GM18519 (cell line): ENCODE results near the gene TMEM43.
"Not testable (repeated sequence)": the region's sequence is repeated elsewhere in the genome, so short reads cannot be mapped to it uniquely, and the experiment has no call there.

Source experiments
- ATAC-seq: cut with Tn5 transposase; IDR thresholded peaks from one replicate; pipeline ENCODE4 v1.9.1; 2021; ENCODE audit warnings: mild to moderate bottlenecking, moderate library complexity; ENCODE audit not compliant: unreplicated experiment, low FRiP score

Gene TMEM43, protein sequence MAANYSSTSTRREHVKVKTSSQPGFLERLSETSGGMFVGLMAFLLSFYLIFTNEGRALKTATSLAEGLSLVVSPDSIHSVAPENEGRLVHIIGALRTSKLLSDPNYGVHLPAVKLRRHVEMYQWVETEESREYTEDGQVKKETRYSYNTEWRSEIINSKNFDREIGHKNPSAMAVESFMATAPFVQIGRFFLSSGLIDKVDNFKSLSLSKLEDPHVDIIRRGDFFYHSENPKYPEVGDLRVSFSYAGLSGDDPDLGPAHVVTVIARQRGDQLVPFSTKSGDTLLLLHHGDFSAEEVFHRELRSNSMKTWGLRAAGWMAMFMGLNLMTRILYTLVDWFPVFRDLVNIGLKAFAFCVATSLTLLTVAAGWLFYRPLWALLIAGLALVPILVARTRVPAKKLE

DNA sequence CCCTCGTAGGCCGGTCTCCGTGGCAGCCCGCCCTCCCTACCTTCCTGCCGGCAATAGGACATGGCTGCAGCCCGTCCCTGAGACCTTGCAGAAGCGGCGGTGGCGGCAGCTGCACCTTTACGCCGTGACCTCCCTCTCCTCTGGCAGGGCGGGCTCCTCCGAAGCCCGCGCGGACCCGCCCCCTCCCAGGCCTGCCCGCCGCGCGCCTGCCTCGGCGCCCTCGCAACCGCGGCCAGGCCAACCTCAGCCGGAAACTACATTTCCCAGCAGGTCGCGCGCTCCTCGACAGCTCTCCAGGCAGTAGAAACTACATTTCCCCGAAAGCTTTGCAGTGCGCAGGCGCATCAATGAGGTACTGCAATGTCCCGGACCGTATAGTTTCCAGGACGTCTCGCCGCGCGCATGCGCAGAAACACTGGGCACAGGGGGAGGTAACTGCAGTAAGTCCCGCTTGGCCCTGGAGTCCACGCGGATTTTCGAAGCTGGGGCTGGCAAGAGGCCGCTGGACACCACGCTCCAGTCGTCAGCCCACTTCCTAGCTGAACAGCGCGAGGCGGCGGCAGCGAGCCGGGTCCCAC, at the start of gene TMEM43, which contains the start of gene CHCHD4:
TMEM43 (plus strand) TSS at position 438 of the 578 bp plus-strand sequence. CDS start 142 bp downstream, outside the sequence.
CHCHD4 (minus strand) TSS at position 256 of the 578 bp plus-strand sequence; CDS start at position 62, 194 bp downstream.
- peak; percentile 88 for ATAC-seq

DNA sequence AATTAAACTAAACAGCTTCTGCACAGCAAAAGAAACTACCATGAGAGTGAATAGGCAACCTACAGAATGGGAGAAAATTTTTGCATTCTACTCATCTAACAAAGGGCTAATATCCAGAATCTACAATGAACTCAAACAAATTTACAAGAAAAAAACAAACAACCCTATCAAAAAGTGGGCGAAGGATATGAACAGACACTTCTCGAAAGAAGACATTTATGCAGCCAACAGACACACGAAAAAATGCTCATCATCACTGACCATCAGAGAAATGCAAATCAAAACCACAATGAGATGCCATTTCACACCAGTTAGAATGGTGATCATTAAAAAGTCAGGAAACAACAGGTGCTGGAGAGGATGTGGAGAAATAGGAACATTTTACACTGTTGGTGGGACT, 49.6 kb upstream of the TMEM43 start:
- not testable (repeated sequence) for ATAC-seq

DNA sequence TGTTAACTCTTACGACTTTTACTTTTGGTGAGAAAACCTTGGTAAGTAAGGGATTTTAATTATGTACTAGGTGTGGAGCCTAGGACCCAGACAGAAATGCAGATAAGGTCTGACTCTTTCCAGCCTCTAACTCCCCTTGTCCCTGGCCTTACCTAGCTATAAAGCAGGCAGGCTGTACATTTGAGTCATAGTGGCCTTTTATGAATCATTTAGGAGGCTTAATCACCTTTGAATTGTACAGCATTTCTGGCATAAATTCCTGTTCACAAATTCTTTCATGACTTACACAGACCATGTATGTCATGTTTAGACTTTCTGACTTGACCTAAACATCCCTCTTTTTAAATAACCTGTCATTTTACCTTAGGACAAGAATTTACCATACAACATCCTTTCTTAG, 47.5 kb upstream of the TMEM43 start:
- ATAC-seq, result no peak

DNA sequence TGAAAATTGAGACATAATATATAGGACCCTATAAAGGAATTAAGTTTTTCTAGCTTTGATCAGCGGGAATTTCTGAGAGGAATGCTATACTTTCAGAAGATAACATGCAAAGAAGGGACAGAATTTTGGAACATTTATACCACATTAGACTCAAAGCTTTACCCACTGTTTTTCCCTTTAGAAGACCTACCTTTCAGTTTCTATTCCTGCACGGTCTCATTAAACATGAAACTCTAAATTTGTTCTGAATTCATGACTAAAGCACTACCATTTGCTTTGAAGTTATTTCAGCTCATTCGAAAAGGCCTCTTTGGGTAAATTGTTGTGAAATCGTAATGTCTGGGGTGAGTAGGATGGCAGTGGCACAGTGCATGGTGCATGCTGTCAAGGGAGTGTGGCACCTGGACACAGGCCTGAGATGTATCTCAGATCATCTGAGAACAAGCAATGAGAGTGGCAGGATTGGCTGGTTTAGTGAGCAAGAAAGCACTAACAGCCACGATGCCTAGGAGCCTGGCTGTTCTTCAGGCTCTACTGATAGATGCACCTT, 42.7 kb upstream of the TMEM43 start:
- ATAC-seq, result no peak

DNA sequence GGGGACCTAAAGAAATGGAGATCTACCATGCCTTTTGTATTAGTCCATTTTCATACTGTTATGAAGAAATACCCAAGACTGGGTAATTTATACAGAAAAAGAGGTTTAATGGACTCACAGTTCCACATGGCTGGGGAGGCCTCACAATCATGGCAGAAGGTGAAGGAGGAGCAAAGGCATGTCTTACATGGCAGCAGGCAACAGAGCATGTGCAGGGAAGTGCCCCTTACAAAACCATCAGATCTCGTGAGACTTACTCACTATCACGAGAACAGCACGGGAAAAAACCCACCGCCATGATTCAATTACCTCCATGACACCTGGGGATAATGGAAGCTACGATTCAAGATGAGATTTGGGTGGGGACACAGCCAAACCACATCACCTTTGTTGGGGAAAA, 37.4 kb upstream of the TMEM43 start:
- not testable (repeated sequence) for ATAC-seq

DNA sequence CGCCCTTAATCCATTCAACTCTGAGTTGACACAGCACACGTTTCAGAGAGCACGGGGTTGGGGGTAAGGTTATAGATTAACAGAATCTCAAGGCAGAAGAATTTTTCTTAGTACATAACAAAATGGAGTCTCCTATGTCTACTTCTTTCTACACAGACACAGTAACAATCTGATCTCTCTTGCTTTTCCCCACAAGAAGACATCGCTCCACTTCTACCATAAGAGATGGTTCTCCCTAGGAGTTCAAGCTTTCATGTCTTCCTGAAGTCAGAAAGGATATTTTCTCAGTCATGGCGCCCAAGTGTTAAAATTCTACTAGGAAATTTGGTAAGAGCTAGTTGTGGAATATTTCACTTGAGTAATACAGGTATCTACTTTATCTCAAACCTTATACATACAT, 32.9 kb upstream of the TMEM43 start:
- ATAC-seq, result not testable (repeated sequence)

DNA sequence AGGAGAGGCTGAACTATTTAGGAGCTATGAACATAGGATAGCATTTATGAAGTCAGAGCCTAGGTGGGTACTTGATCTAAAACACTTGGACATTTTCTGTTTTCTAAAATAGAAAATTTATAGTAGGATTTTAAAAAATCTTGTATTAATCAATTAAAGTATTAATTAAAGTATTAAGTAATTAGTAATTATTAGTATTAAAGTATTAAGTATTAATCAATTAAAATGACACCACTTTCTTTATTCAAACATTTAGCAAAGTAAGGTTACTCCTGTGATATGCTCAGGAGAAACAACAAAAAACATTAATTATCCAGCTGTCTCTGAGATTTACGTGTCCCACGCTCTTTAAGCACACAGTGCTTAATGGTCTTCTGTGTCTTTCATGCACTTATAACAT, 32.4 kb upstream of the TMEM43 start:
- no peak for ATAC-seq

DNA sequence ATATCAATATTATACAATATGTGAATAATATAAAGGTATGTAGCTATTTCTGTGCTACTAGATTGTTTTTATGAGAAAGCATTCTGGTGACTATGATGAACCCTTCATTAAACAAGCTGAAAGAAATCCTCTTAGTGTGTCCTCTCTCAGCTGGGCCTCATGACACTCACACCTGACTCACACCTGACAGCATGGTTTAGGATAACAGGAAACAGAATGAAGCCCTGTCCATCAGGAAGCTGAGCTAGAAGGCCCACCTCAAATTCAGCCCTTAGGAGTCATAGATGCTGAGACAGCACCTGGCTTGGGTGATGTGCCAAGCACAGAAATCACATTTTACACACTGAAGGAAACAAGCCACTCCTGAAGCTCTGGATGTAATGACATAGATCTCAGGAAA, 31.0 kb upstream of the TMEM43 start:
- ATAC-seq, result no peak

DNA sequence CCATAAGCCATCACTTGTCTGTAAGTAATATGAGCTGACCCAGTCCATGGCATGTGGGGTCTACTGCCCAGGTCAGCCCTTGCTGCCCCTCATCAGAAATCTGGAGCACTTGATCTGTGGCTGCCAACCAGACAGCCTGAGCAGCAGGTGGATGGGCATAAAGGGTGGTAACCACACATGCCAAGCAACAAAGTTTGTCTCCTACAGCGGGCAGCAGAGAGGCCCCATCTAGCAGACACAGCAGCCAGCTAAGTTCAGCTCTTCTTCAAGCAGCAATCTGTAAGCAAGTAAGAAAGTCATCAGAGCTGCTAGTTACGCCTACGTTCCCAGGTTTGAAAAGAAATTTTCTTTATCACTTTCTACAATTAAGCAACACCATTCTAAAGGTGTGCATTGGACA, 28.1 kb upstream of the TMEM43 start:
- no peak for ATAC-seq

DNA sequence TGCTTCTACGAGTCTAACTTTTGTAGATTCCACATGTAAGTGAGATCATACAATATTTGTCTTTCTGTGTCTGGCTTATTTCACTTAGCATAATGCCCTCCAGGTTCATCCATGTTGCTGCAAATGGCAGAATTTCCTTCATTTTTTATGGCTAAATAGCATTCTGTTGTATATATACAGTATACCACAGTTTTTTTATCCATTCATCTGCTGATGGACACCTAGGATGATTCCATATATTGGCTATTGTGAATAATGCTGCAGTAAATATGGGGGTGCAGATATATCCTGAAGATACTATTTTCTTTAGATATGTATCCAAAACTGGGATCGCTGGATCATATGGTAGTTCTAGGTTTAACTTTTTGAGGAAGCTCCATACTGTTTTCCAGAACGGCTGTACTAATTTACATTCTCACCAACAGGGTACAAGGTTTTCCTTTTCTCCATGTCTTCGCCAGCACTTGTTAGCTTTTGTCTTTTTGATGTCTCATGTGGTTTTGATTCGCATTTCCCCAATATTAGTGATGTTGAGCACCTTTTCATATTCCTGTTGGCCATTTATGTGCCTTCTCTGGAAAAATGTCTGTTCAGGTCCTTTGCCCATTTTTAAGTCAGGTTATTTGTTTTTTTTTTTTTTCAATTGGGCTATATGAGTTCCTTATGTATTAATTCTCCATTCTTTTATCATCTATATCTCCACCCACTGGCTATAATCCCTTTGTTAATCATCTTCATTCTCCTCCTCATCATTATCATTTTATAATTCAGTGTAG, 27.0 kb upstream of the TMEM43 start:
- ATAC-seq, result no peak

DNA sequence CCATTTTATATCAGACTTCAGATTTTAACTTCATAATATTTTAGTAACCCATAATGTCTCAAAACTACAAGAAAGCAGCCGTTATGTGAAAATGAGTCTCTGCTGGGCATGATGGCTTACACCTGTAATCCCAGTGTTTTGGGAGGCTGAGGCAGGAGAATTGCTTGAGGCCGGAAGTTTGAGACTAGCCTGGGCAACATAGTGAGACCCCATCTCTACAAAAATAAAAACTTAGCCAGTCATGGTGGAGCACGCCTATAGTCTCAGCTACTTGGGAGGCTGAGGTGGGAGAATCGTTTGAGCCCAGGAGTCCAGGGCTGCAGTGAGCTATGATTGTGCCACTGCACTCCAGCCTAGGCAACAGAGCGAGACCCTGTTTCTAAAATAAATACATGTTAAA, 15.0 kb upstream of the TMEM43 start:
- ATAC-seq, result not testable (repeated sequence)

DNA sequence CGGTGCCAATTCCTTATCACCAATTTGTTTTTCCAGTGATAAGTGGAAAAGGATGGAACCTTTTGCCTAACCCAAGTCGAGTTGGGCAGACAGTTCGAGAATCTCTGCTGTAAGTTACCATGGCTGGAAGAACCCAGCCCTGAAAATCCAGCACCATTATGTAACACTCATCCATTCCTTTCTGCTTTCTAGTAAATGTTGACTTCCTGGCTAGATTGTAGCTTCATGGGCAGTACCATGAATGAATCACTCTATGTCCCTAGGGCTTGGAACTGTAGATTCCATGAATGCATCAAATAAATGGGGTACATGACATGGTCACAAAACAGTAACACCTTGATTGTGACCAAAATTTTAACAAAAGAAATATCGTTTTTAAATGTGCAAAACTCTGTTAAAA, 14.2 kb upstream of the TMEM43 start:
- no peak for ATAC-seq

DNA sequence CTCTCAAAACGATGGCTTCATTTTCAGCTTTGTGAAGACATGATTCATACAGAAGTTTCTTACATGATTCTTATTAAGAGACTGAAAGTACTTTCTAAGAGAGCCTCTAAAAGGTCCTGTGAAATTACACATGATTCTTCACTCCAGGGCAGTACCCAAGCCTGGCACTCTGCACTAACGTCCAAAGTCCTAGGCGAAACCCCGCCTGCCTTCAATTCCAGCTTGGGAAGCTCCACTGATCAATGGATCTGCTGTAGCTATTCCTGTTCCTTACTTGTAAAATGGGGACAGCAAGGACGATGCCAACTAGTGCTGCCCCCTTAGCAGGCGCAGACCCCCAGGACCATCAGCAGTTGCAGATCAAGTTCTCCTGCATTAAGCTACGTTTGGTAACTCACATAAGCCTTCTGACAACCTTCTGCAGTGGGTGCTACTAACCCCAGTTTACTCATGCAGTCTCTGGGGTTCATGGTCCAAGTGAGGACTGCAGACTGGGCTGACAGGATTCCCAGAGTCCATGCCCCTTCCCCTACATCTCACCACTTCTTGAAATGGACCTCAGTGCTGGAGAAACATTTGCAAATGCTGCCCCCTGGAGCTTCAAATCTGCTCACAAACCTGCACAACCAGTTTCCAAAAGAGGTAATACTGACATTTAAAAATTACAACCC, 10.8 kb upstream of the TMEM43 start:
- no peak for ATAC-seq

DNA sequence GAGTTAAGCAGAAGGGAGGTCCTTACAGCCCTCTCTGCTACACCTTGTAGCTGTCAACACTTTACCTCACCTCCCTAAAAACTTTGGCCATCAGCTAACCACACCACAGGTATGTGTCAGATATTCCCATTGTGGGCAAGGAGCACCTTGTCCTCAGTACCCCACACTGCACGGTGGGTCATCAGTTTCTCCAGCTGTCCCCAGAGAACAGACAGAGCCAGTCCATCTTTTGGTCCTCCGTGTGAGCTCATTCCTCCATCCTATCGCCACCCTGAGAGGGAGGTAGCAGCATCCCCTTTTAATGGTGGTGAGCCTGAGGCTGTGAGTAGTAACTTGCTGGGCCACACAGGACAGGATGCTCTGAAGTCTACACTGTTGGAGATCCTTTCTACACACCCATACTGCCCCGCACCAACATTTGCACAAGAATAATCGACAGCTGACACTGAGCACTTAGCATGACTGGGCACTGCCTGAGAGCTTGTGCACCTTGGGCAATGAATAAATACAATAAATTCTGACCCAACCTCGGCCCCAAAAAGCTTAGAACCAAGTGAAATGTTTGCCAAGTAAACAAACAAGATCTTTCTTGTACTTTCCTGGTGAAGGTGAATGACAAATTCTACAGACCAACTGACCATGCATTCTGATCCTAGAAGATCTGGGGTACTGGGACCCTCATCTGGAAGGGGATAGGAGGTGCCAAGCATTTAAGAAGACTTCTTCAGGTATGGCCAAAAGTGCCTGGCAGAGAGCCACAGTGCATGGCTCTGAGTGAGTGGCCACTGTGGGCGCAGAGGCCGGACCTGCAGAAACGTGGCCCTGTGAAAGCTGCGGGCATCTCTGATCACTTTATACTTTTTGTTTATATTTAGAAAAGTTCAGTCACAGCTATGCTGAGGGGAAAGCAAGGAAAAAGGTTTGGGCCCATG, 7.1 kb upstream of the TMEM43 start:
- no peak for ATAC-seq

DNA sequence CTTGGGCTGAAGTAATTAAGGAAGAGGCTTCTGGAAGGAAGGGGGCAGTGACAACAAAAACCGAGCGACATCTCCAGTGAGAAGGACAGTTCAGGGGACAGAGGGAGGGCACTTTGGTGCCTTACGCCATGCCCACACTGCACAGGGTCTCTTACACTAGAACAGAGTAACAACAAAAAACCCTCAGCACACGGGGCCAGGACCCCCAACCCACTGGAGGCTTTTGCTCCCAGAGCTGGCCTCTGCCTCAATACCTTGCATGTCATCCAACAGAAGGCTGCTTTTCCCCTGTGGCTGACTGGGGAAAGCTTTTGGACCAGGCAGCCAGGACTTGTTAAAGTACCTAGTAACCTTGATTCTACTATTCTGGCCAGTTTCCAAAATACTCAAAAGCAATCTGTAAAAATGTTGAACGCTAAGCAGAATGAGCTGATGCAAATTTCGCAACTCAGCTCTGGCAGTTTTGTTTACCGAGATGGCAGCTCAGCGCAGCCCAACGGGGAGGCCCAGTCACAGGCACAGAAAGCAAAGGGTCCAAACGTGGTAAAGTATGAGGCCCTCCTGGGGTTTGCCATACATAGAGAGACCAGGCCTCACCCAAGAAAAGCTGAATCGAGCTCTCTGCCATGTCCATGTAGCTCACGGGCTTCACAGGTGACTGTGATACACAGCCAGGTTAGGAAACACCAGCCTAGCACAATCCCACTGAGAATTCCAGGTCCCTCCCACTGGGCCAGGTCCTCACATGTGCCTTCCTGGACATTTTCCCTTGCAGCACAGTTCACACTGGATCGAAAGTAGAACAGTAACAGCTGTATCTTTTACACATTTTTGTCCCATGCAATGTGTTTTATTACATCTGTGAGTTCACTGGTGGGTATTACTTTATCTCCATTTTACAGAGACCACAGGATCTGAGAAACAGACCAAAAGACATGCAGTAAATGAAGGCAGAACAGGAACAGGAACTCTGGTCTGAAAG, 6.2 kb upstream of the TMEM43 start:
- no peak for ATAC-seq

DNA sequence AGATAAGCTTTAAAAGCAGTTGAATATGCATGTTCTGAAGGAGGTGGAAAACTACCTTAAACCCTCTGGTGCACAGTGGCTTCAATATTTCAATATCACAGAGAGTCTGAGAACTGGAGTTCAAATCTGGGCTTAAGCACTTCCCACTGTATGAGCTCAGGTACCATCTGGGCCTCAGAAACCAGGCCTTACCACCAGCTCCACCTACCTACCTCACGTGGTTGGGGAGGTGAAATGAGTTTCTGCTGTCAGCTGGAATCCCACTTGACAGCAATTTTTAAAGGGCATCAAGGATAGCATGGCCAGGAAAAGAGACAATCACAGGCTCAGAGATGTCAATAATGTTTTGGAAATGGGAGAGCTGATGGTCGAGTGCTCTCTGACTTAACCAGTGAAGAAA, 5.2 kb upstream of the TMEM43 start:
- no peak for ATAC-seq

DNA sequence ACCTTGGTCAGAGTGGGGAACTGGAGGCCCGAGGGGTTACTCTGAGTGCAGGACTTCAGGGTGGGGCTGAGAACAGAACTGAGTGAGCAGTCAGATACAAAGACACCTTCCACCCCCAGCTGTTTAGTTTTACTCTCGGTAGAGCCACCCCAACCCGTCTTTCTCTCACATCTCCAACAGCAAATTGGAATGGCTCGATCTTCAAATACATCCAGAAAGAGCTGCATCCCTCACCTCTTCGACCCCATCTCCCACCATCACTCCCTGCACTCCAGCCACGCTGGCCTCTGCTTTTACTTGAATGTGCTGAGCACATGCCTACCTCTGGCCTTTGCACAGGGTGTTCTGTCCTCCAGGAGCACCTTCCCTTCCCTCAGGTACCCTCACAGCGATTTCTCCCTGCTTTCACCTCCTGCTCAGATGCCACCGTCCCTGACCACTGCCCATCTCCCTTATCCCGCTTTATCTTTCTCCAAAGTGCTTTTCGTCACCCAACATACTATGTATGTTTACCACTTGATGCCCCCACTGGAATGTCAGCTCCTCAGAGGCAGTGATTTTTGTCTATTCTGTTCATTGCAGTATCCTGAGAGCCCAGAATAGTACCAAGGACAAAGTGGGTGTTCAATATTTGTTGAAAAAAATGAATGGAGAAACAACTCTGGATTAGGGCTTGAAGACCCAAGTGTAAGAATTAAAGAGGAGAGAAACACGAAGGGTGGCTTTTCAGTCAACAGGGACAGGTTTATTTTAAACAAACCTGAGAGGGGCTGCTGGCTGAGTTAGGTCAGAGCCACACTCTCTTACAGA, 4.5 kb upstream of the TMEM43 start:
- no peak for ATAC-seq
